Upper lobe of right lung (tissue), 1 donor: Measurements from ENCODE around the gene POU2F3. TPM values are rescaled to one million over a fixed set of nuclear protein-coding genes. Genes with fewer than 3 reads are reported as not detected.

ENCODE experiments used
- ATAC-seq: fragments of 200-7000 bp; cut with Tn5 transposase; one replicate; pipeline ENCODE4 v1.9.1; 2020; ENCODE audit warnings: mild to moderate bottlenecking, moderate library complexity
- DNase-seq: peaks from one replicate; pipeline ENCODE4 v3.0.0-alpha.2; 2020
- H3K27ac ChIP-seq: fragments of 200-600 bp; one replicate; pipeline ENCODE4 v1.8.0; 2022
- H3K27me3 ChIP-seq: fragments of 200-600 bp; one replicate; pipeline ENCODE4 v1.8.0; 2022; ENCODE audit warnings: mild to moderate bottlenecking
- H3K36me3 ChIP-seq: fragments of 200-600 bp; one replicate; pipeline ENCODE4 v1.8.0; 2022
- H3K4me1 ChIP-seq: fragments of 200-600 bp; one replicate; pipeline ENCODE4 v1.8.0; 2022
- H3K4me3 ChIP-seq: fragments of 200-600 bp; one replicate; pipeline ENCODE4 v1.8.0; 2022; ENCODE audit warnings: mild to moderate bottlenecking
- H3K9me3 ChIP-seq: fragments of 200-600 bp; one replicate; pipeline ENCODE4 v1.8.0; 2022
- intact Hi-C: fragments of 100-400 bp; cut with DNase I; formaldehyde crosslinking; loops from one replicate; pipeline ENCODE4 v1.11.0; 2022
- total RNA-seq: library from RNA; stranded (reverse); fragmentation: NEBNext Ultra II Directional; extraction: Animal tissue kit (Norgen Biotek cat#: 25700); gene quantifications from one replicate; pipeline ENCODE4 v1.2.1, GENCODE V29; 2021
- TF ChIP-seq, protein P1 (sequence below): fragments of 200-600 bp; IDR thresholded peaks from one replicate; pipeline ENCODE4 v1.8.0; 2022; ENCODE audit warnings: antibody characterized with exemption
- donor health status: DM: no; HTN: yes; CAD: no; lungs with severe emphysema.

POU2F3 gene
- total RNA-seq, 1 donor from 2014 or later = 3.0 TPM

GRCh38 chr11:120336641-120337354 is 96.9 kb downstream of the POU2F3 start:
- ATAC-seq = peak; percentile 56
- Histone ChIP-seq H3K36me3 (no peaks in the 10 kb centered on the region), H3K4me1 (peaks cover 19% of the 10 kb centered on the region), H3K27ac (peak overlapping the region; percentile 94), H3K27me3 (no peaks in the 10 kb centered on the region), H3K4me3 (peak overlapping the region; percentile 74), H3K9me3 (no peaks in the 10 kb centered on the region)
- intact Hi-C loops = no loop called here
- TF ChIP-seq, protein P1, sequence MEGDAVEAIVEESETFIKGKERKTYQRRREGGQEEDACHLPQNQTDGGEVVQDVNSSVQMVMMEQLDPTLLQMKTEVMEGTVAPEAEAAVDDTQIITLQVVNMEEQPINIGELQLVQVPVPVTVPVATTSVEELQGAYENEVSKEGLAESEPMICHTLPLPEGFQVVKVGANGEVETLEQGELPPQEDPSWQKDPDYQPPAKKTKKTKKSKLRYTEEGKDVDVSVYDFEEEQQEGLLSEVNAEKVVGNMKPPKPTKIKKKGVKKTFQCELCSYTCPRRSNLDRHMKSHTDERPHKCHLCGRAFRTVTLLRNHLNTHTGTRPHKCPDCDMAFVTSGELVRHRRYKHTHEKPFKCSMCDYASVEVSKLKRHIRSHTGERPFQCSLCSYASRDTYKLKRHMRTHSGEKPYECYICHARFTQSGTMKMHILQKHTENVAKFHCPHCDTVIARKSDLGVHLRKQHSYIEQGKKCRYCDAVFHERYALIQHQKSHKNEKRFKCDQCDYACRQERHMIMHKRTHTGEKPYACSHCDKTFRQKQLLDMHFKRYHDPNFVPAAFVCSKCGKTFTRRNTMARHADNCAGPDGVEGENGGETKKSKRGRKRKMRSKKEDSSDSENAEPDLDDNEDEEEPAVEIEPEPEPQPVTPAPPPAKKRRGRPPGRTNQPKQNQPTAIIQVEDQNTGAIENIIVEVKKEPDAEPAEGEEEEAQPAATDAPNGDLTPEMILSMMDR = no peak
- no peak for DNase-seq

- no peak for DNase-seq
- Histone ChIP-seq H3K9me3 (no peaks in the 10 kb centered on the region), H3K27me3 (no peaks in the 10 kb centered on the region), H3K27ac (peak overlapping the region; percentile 94), H3K4me3 (peak overlapping the region; percentile 74), H3K36me3 (no peaks in the 10 kb centered on the region), H3K4me1 (peaks cover 19% of the 10 kb centered on the region)
- no peak for ATAC-seq
- intact Hi-C loops = no loop called here
- TF ChIP-seq, protein P1 = no peak
Measured at GRCh38 chr11:120337355-120338106, 97.6 kb downstream of the POU2F3 start.

DNA sequence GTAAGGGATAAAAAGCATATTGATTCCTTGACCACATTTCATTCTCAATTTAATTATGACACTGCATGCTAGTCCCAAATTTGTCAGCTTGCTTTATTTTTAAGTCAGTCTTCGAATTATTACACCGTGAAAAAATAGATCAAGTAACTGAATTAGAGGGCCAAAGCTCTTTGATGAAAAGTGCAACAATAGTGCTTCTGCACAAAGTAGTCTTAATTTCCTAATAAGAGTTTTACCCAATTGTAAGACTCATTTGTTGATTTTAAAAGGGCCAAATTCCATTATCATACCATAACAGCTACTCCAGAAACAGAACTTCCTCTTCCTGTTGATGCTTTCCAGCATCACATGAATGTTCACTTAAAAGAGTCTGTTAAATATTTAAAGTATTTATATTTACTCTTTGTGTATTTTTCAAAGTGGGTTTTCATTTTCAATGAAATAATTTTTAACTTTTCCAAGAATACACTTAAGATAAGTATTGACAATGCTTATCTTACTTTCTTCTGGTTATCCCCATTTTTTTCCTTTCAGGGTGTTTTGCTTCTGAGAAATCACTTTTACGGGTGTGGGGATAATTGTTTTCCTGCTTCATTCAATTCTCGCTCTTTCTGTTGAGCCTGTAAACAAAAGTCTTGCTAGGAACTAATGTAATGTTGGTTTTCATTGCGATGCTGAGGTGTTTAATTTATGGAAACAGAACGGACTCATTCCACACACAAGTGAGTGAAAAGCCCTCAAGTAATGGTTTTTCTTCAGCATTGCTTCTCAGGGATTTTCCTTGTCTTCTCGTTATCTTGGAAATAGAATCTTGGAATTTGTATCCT is 98.4 kb downstream of the POU2F3 start:
- peaks cover 20% of the 10 kb centered on the region for H3K4me1 ChIP-seq
- H3K9me3 ChIP-seq = no peaks in the 10 kb centered on the region
- ATAC-seq = no peak
- H3K4me3 ChIP-seq = peak overlapping the region; percentile 74
- intact Hi-C loops = no loop called here
- H3K27ac ChIP-seq = peak overlapping the region; percentile 94
- no peaks in the 10 kb centered on the region for H3K27me3 ChIP-seq
- TF ChIP-seq, protein P1 = no peak
- no peak for DNase-seq
- no peaks in the 10 kb centered on the region for H3K36me3 ChIP-seq

- TF ChIP-seq, protein P1 = no peak
- Histone ChIP-seq H3K27ac (peak overlapping the region; percentile 94), H3K4me3 (peak overlapping the region; percentile 74), H3K27me3 (no peaks in the 10 kb centered on the region), H3K9me3 (no peaks in the 10 kb centered on the region), H3K36me3 (no peaks in the 10 kb centered on the region), H3K4me1 (peaks cover 25% of the 10 kb centered on the region)
- intact Hi-C loops = no loop called here
- ATAC-seq (no peak), DNase-seq (no peak)
Measured at GRCh38 chr11:120339394-120339890, 99.5 kb downstream of the POU2F3 start.

DNA sequence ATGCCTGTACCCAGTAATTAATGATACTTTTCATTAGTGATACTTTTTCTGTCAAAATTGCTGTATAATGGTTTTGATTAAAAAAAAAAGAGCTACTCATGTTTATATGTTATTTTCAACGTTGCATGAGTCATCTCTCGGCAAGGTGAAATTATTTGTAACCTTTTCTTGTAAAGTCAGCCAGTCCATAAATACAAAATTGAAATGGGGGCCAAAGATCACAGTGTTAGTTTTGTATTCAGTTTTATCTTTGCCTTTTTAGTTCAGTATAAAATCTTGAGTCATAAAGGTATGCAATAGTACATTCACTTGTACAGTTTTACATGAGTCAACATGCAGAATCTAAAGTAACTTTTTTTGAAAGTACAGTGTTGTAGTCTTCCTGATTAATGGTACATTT is 100.6 kb downstream of the POU2F3 start:
- H3K4me3 ChIP-seq = peak overlapping the region; percentile 74
- peaks cover 31% of the 10 kb centered on the region for H3K4me1 ChIP-seq
- H3K36me3 ChIP-seq = no peaks in the 10 kb centered on the region
- TF ChIP-seq, protein P1 = no peak
- no peaks in the 10 kb centered on the region for H3K9me3 ChIP-seq
- no peak overlapping the region for H3K27ac ChIP-seq
- DNase-seq (no peak), ATAC-seq (no peak)
- intact Hi-C loops = no loop called here
- H3K27me3 ChIP-seq = no peaks in the 10 kb centered on the region
